Loucy (cell line): ENCODE data around the gene PLCH1.

ENCODE experiments used
- H2AFZ ChIP-seq: fragments of 200-600 bp; sonication (generic); 2 replicates; pipeline ENCODE4 v1.6.0; 2016; ENCODE audit warnings: antibody characterized with exemption, mild to moderate bottlenecking, low read length, moderate library complexity
- H3F3A ChIP-seq: fragments of 200-600 bp; 2 replicates; pipeline ENCODE4 v1.6.0; 2016; ENCODE audit warnings: antibody characterized with exemption, low read depth, mild to moderate bottlenecking
- H3K27me3 ChIP-seq: fragments of 200-600 bp; sonication (generic); 2 replicates; pipeline ENCODE4 v1.6.1; 2014; ENCODE audit warnings: low read length, mild to moderate bottlenecking; ENCODE audit not compliant: insufficient read depth, poor library complexity, severe bottlenecking
- H3K36me3 ChIP-seq: fragments of 200-600 bp; sonication (generic); 2 replicates; pipeline ENCODE4 v1.6.1; 2016; ENCODE audit warnings: low read length; ENCODE audit not compliant: insufficient read depth
- H3K4me1 ChIP-seq: fragments of 200-600 bp; sonication (generic); 2 replicates; pipeline ENCODE4 v1.5.1; 2014; ENCODE audit warnings: low read length, mild to moderate bottlenecking; ENCODE audit not compliant: insufficient read depth, poor library complexity, severe bottlenecking
- H3K4me2 ChIP-seq: fragments of 200-600 bp; sonication (generic); 2 replicates; pipeline ENCODE4 v1.6.0; 2014; ENCODE audit warnings: antibody characterized with exemption, low read length, low read depth, mild to moderate bottlenecking; ENCODE audit not compliant: poor library complexity, severe bottlenecking
- H3K4me3 ChIP-seq: fragments of 200-600 bp; sonication (generic); 2 replicates; pipeline ENCODE4 v1.5.1; 2014; ENCODE audit warnings: low read length, mild to moderate bottlenecking, mixed read lengths; ENCODE audit not compliant: poor library complexity, severe bottlenecking
- H3K79me2 ChIP-seq: fragments of 200-600 bp; sonication (generic); 2 replicates; pipeline ENCODE4 v1.6.1; 2014; ENCODE audit warnings: low read length; ENCODE audit not compliant: insufficient read depth
- H3K9ac ChIP-seq: fragments of 200-600 bp; sonication (generic); 2 replicates; pipeline ENCODE4 v1.6.0; 2014; ENCODE audit warnings: mild to moderate bottlenecking, low read depth, low read length, moderate library complexity; ENCODE audit not compliant: poor library complexity, severe bottlenecking
- H3K9me2 ChIP-seq: fragments of 200-600 bp; sonication (generic); replicated peaks from 2 replicates; pipeline ENCODE4 v1.6.1; 2016; ENCODE audit warnings: low read depth, low read length, mixed read lengths
- H3K9me3 ChIP-seq: fragments of 200-600 bp; sonication (generic); 2 replicates; pipeline ENCODE4 v1.6.1; 2014; ENCODE audit warnings: mild to moderate bottlenecking, antibody characterized with exemption, low read length, low read depth; ENCODE audit not compliant: insufficient read depth
- H4K20me1 ChIP-seq: fragments of 200-600 bp; sonication (generic); 2 replicates; pipeline ENCODE4 v1.6.0; 2014; ENCODE audit warnings: antibody characterized with exemption, low read length, mild to moderate bottlenecking; ENCODE audit not compliant: insufficient read depth, poor library complexity, severe bottlenecking
- EZH2phosphoT487 ChIP-seq: fragments of 200-600 bp; IDR thresholded peaks from 2 replicates; pipeline ENCODE4 v1.6.1; 2018; ENCODE audit warnings: antibody characterized with exemption, mild to moderate bottlenecking, moderate library complexity, borderline replicate concordance
- TF ChIP-seq, protein P1 (sequence below): fragments of 200-600 bp; sonication (generic); conservative IDR thresholded peaks from 2 replicates; pipeline ENCODE4 v1.5.1; 2014; ENCODE audit warnings: mild to moderate bottlenecking, antibody characterized with exemption, low read length

The PLCH1 gene

DNA sequence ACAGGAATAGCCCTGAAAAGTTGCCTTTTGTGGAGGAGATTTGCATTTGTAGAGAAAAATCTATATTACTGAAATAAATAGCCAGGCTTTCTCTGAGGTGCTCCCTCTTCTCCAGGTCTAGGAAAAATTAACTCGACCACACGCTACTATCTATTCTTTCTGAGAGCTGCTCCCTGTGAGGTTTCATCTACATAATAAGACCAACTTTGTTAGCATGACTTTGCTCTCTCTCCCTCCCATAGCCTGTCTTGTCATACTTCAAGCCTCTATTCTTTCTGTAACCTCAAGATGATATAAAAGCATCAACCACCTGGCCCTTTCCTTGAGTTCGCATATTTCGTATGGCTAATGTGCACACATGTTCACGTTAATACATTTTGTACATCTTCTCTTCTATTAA is 375.6 kb downstream of the PLCH1 start:
- H3K36me3 ChIP-seq = no peaks in the 10 kb centered on the region
- H3K9me3 ChIP-seq = peaks cover 5% of the 10 kb centered on the region
- no peak overlapping the region for H3K4me3 ChIP-seq
- no peak overlapping the region for H3K4me2 ChIP-seq
- H3K79me2 ChIP-seq = no peaks in the 10 kb centered on the region
- H3F3A ChIP-seq = no peaks in the 10 kb centered on the region
- H3K4me1 ChIP-seq = peaks cover 11% of the 10 kb centered on the region
- no peak overlapping the region for H2AFZ ChIP-seq
- TF ChIP-seq, protein P1, sequence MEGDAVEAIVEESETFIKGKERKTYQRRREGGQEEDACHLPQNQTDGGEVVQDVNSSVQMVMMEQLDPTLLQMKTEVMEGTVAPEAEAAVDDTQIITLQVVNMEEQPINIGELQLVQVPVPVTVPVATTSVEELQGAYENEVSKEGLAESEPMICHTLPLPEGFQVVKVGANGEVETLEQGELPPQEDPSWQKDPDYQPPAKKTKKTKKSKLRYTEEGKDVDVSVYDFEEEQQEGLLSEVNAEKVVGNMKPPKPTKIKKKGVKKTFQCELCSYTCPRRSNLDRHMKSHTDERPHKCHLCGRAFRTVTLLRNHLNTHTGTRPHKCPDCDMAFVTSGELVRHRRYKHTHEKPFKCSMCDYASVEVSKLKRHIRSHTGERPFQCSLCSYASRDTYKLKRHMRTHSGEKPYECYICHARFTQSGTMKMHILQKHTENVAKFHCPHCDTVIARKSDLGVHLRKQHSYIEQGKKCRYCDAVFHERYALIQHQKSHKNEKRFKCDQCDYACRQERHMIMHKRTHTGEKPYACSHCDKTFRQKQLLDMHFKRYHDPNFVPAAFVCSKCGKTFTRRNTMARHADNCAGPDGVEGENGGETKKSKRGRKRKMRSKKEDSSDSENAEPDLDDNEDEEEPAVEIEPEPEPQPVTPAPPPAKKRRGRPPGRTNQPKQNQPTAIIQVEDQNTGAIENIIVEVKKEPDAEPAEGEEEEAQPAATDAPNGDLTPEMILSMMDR = no peak
- no peaks in the 10 kb centered on the region for H3K27me3 ChIP-seq
- no peaks in the 10 kb centered on the region for H3K9me2 ChIP-seq
- H4K20me1 ChIP-seq = no peaks in the 10 kb centered on the region
- H3K9ac ChIP-seq = no peak overlapping the region

DNA sequence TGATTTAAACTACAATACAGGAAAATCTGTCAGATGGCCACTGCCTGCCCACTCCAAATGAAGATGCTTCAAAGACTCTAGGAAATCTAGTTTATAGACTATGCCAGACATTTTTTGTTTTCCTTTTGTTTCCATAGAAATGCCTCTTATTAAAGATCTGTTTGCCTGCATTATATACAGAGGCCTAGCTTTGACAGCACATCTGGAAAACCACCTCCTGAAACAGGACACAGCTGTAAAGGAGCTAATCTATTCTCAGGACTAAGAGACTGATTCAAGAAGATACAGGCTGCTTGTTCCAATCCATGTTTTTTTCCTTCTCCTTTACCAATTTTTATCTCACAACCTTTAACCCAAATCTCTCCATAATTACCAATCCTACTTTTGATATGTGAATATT is 376.1 kb downstream of the PLCH1 start:
- TF ChIP-seq, protein P1 = no peak
- TF ChIP-seq EZH2phosphoT487 = no peak
- peaks cover 11% of the 10 kb centered on the region for H3K4me1 ChIP-seq

DNA sequence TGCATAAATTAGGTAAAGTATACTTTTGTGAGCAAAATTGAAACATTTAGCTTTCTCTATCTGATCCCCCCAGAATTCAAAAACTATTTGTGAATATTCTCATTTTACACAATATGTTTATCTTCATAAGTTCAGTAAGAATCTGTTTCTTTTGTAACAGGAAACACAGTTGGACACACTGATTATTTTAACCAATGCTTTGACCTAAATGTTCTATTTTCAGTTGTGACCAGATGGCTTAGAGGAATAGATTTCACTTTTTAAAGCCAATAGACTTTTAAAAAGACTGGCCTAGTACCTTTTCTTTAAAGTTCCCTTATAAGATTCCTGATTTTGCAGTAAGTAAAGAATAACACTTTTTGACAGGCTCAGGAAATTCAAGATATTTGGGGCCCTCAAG is 377.4 kb downstream of the PLCH1 start:
- H2AFZ ChIP-seq = no peak overlapping the region; the same call in 1 of the 2 replicates
- H3K4me3 ChIP-seq = no peak overlapping the region
- no peaks in the 10 kb centered on the region for H3K79me2 ChIP-seq
- peaks cover 11% of the 10 kb centered on the region for H3K4me1 ChIP-seq
- H3K36me3 ChIP-seq = no peaks in the 10 kb centered on the region
- no peaks in the 10 kb centered on the region for H3F3A ChIP-seq
- H3K9me2 ChIP-seq = no peaks in the 10 kb centered on the region
- peaks cover 5% of the 10 kb centered on the region for H3K9me3 ChIP-seq
- H3K4me2 ChIP-seq = no peak overlapping the region
- no peaks in the 10 kb centered on the region for H4K20me1 ChIP-seq
- no peaks in the 10 kb centered on the region for H3K27me3 ChIP-seq
- H3K9ac ChIP-seq = no peak overlapping the region
- TF ChIP-seq EZH2phosphoT487 = no peak
- TF ChIP-seq, protein P1 = no peak

More for the DNA sequence above, 376.1 kb downstream of the PLCH1 start:
- Histone ChIP-seq H3K27me3 (no peaks in the 10 kb centered on the region), H3K4me2 (no peak overlapping the region), H3K4me3 (no peak overlapping the region), H3K9ac (no peak overlapping the region), H3K36me3 (no peaks in the 10 kb centered on the region), H3K9me3 (peaks cover 5% of the 10 kb centered on the region), H3K79me2 (no peaks in the 10 kb centered on the region), H3K9me2 (no peaks in the 10 kb centered on the region), H4K20me1 (no peaks in the 10 kb centered on the region), H2AFZ (no peak overlapping the region), H3F3A (no peaks in the 10 kb centered on the region)
